ENCODE measurements around the gene MAT1A. TPM values are rescaled to one million over a fixed set of nuclear protein-coding genes. Genes with fewer than 3 reads are reported as not detected.
A peak's percentile ranks its signal among the peaks of the same experiment; 100 is the strongest.

MAT1A gene
- total and polyA plus RNA-seq, 2 of the 13 experiments (the other 11 are each of a cell fraction or from before 2014, with no cell fraction given), result 57.1 to 76.9 TPM

GRCh38 chr10:80289451-80290287 is at the start of gene MAT1A (continued):
- peak; percentile 21; the same call in 1 of the 2 replicates for TF ChIP-seq ZBED4 (CRISPR knock-in tag; IDR thresholded peaks at IDR 0.05; ENCODE audit: borderline replicate concordance)
- TF ChIP-seq ARHGAP35 (CRISPR knock-in tag; IDR thresholded peaks at IDR 0.05; ENCODE audit: borderline replicate concordance), result no peak
- TF ChIP-seq BCL3 (CRISPR knock-in tag; IDR thresholded peaks at IDR 0.05), result no peak; the same call in 1 of the 2 replicates
- no peak for TF ChIP-seq THAP8 (CRISPR knock-in tag; IDR thresholded peaks at IDR 0.05; ENCODE audit: borderline replicate concordance)
- no peak for TF ChIP-seq THAP9 (CRISPR knock-in tag; IDR thresholded peaks at IDR 0.05; ENCODE audit: borderline replicate concordance)
- no peak for TF ChIP-seq BRD4 (CRISPR knock-in tag; IDR thresholded peaks at IDR 0.05)
- no peak for TF ChIP-seq REL (CRISPR knock-in tag; conservative IDR thresholded peaks at IDR 0.05)
- TF ChIP-seq FOXJ3 (CRISPR knock-in tag; IDR thresholded peaks at IDR 0.05; ENCODE audit: borderline replicate concordance), result peak; percentile 52; the same call in 1 of the 2 replicates
- TF ChIP-seq ERF (CRISPR knock-in tag; IDR thresholded peaks at IDR 0.05), result no peak; the same call in 1 of the 2 replicates
- peak; percentile 21; the same call in 1 of the 2 replicates for TF ChIP-seq STAG1 (CRISPR knock-in tag; IDR thresholded peaks at IDR 0.05)
- TF ChIP-seq DRAP1 (CRISPR knock-in tag; IDR thresholded peaks at IDR 0.05), result peak; percentile 80
- TF ChIP-seq ZNF160 (CRISPR knock-in tag; IDR thresholded peaks at IDR 0.05), result no peak
- no peak for TF ChIP-seq ZNF580 (CRISPR knock-in tag; IDR thresholded peaks at IDR 0.05; ENCODE audit: borderline replicate concordance, low read depth)
- no peak for TF ChIP-seq ZNF260 (CRISPR knock-in tag; IDR thresholded peaks at IDR 0.05; ENCODE audit: borderline replicate concordance, low read depth)
- TF ChIP-seq SATB2 (CRISPR knock-in tag; IDR thresholded peaks at IDR 0.05), result no peak
- TF ChIP-seq MTF2 (CRISPR knock-in tag; IDR thresholded peaks at IDR 0.05; ENCODE audit: borderline replicate concordance), result no peak

Data from HepG2 (cell line).